WTC11 (cell line): Measurements from ENCODE around the gene USP34. TPM values are rescaled to one million over a fixed set of nuclear protein-coding genes. Genes with fewer than 3 reads are reported as not detected.

ENCODE experiments used
- ATAC-seq: fragments of 200-7000 bp; cut with Tn5 transposase; 2 replicates; pipeline ENCODE4 v1.10.0; 2021; ENCODE audit warnings: mild to moderate bottlenecking, moderate library complexity
- CTCF ChIA-PET: fragments of 300-600 bp; sonication (Branson Sonifier 250); formaldehyde crosslinking; loops from one replicate; lab custom pipeline; 2021; ENCODE audit warnings: antibody characterized with exemption; lab: Charles Lee
- POLR2A ChIA-PET: fragments of 350-600 bp; sonication (Branson Sonifier 250); formaldehyde crosslinking; loops from one replicate; lab custom pipeline; 2021; ENCODE audit warnings: antibody characterized with exemption; lab: Charles Lee
- DNase-seq: peaks from one replicate; pipeline ENCODE4 v3.0.0; 2021; ENCODE audit warnings: low spot score
- H3K27ac Mint-ChIP-seq: 2 replicates; pipeline ENCODE4 v1.8.0; 2021; ENCODE audit warnings: mixed read lengths
- H3K27me3 Mint-ChIP-seq: 2 replicates; pipeline ENCODE4 v1.8.0; 2021; ENCODE audit warnings: low read depth, mild to moderate bottlenecking, moderate library complexity, mixed read lengths
- H3K36me3 Mint-ChIP-seq: 2 replicates; pipeline ENCODE4 v1.8.0; 2021; ENCODE audit warnings: mixed read lengths
- H3K4me1 Mint-ChIP-seq: 2 replicates; pipeline ENCODE4 v1.8.0; 2022; ENCODE audit warnings: mixed read lengths
- H3K4me3 Mint-ChIP-seq: 2 replicates; pipeline ENCODE4 v1.8.0; 2021; ENCODE audit warnings: mild to moderate bottlenecking, moderate library complexity, mixed read lengths
- H3K9me3 Mint-ChIP-seq: 2 replicates; pipeline ENCODE4 v1.8.0; 2021; ENCODE audit warnings: mixed read lengths
- ATF3 ChIP-seq: sonication (generic); formaldehyde crosslinking; conservative IDR thresholded peaks from 2 replicates; pipeline ENCODE4 v1.8.1; 2022; ENCODE audit warnings: mild to moderate bottlenecking, missing genetic modification reagents
- CREM ChIP-seq: sonication (generic); formaldehyde crosslinking; IDR thresholded peaks from 2 replicates; pipeline ENCODE4 v1.8.1; 2022; ENCODE audit warnings: mild to moderate bottlenecking, missing genetic modification reagents, moderate library complexity
- ELF4 ChIP-seq: sonication (generic); formaldehyde crosslinking; IDR thresholded peaks from 2 replicates; pipeline ENCODE4 v1.8.1; 2022; ENCODE audit warnings: low read depth, mild to moderate bottlenecking, moderate library complexity, missing genetic modification reagents
- JUN ChIP-seq: sonication (generic); formaldehyde crosslinking; IDR thresholded peaks from 2 replicates; pipeline ENCODE4 v1.8.0; 2023; ENCODE audit warnings: mild to moderate bottlenecking, missing genetic modification reagents
- KAT7 ChIP-seq: sonication (generic); formaldehyde crosslinking; IDR thresholded peaks from 2 replicates; pipeline ENCODE4 v1.8.1; 2023; ENCODE audit warnings: missing genetic modification reagents, mild to moderate bottlenecking, borderline replicate concordance
- NFATC4 ChIP-seq: fragments of 250-450 bp; sonication (Bioruptor Pico); IDR thresholded peaks from 2 replicates; pipeline ENCODE4 v1.9.0; 2021; ENCODE audit warnings: mild to moderate bottlenecking
- SOX15 ChIP-seq: fragments of 250-450 bp; sonication (Bioruptor Pico); IDR thresholded peaks from 2 replicates; pipeline ENCODE4 v1.9.0; 2021; ENCODE audit warnings: mild to moderate bottlenecking
- ZNF219 ChIP-seq: sonication (generic); formaldehyde crosslinking; IDR thresholded peaks from 2 replicates; pipeline ENCODE4 v1.8.0; 2023; ENCODE audit warnings: missing genetic modification reagents, mild to moderate bottlenecking, borderline replicate concordance
- ZNF317 ChIP-seq: sonication (generic); formaldehyde crosslinking; IDR thresholded peaks from 2 replicates; pipeline ENCODE4 v1.8.1; 2023; ENCODE audit warnings: low read depth, mild to moderate bottlenecking, moderate library complexity, missing genetic modification reagents, borderline replicate concordance
- total RNA-seq: library from RNA; stranded (reverse); gene quantifications from 3 replicates; pipeline ENCODE4 v1.2.3, GENCODE V29; 2021
- TF ChIP-seq, protein P1 (sequence below): fragments of 200-600 bp; IDR thresholded peaks from 2 replicates; pipeline ENCODE4 v1.8.0; 2022; ENCODE audit warnings: antibody characterized with exemption
- TF ChIP-seq, protein P2 (sequence below): sonication (generic); formaldehyde crosslinking; IDR thresholded peaks from 2 replicates; pipeline ENCODE4 v1.8.1; 2022; ENCODE audit warnings: mild to moderate bottlenecking, missing genetic modification reagents, moderate library complexity, borderline replicate concordance
- TF ChIP-seq, protein P3 (sequence below): sonication (generic); formaldehyde crosslinking; IDR thresholded peaks from 2 replicates; pipeline ENCODE4 v1.8.1; 2023; ENCODE audit warnings: mild to moderate bottlenecking, moderate library complexity, missing genetic modification reagents
- TF ChIP-seq, protein P4 (sequence below): sonication (generic); formaldehyde crosslinking; IDR thresholded peaks from 2 replicates; pipeline ENCODE4 v1.8.0; 2022; ENCODE audit warnings: mild to moderate bottlenecking, missing genetic modification reagents
- TF ChIP-seq, protein P5 (sequence below): sonication (generic); formaldehyde crosslinking; IDR thresholded peaks from 2 replicates; pipeline ENCODE4 v1.8.1; 2022; ENCODE audit warnings: missing genetic modification reagents, borderline replicate concordance
- TF ChIP-seq, protein P6 (sequence below): sonication (generic); formaldehyde crosslinking; IDR thresholded peaks from 2 replicates; pipeline ENCODE4 v1.8.0; 2023; ENCODE audit warnings: mild to moderate bottlenecking, missing genetic modification reagents

Gene USP34
- total RNA-seq, 1 experiment from 2014 or later, result 92.3 TPM

GRCh38 chr2:61182059-61182383 lies 288.9 kb downstream of the USP34 start:
- Mint-ChIP-seq H3K4me3 (no peak overlapping the region), H3K9me3 (no peaks in the 10 kb centered on the region), H3K4me1 (peaks cover 33% of the 10 kb centered on the region), H3K27me3 (no peaks in the 10 kb centered on the region), H3K36me3 (peaks cover 67% of the 10 kb centered on the region), H3K27ac (peak overlapping the region; percentile 16)
- ChIA-PET POLR2A (no interaction called here), CTCF (no interaction called here)
- TF ChIP-seq, protein P1, sequence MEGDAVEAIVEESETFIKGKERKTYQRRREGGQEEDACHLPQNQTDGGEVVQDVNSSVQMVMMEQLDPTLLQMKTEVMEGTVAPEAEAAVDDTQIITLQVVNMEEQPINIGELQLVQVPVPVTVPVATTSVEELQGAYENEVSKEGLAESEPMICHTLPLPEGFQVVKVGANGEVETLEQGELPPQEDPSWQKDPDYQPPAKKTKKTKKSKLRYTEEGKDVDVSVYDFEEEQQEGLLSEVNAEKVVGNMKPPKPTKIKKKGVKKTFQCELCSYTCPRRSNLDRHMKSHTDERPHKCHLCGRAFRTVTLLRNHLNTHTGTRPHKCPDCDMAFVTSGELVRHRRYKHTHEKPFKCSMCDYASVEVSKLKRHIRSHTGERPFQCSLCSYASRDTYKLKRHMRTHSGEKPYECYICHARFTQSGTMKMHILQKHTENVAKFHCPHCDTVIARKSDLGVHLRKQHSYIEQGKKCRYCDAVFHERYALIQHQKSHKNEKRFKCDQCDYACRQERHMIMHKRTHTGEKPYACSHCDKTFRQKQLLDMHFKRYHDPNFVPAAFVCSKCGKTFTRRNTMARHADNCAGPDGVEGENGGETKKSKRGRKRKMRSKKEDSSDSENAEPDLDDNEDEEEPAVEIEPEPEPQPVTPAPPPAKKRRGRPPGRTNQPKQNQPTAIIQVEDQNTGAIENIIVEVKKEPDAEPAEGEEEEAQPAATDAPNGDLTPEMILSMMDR, result no peak
- no peak for TF ChIP-seq NFATC4 (CRISPR knock-in tag)
- TF ChIP-seq ELF4 (CRISPR knock-in tag), result no peak
- no peak for TF ChIP-seq ZNF317 (CRISPR knock-in tag)
- TF ChIP-seq, protein P2, sequence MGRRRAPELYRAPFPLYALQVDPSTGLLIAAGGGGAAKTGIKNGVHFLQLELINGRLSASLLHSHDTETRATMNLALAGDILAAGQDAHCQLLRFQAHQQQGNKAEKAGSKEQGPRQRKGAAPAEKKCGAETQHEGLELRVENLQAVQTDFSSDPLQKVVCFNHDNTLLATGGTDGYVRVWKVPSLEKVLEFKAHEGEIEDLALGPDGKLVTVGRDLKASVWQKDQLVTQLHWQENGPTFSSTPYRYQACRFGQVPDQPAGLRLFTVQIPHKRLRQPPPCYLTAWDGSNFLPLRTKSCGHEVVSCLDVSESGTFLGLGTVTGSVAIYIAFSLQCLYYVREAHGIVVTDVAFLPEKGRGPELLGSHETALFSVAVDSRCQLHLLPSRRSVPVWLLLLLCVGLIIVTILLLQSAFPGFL (CRISPR knock-in tag), result no peak
- TF ChIP-seq ZNF219 (CRISPR knock-in tag), result no peak
- no peak for TF ChIP-seq SOX15 (CRISPR knock-in tag)
- TF ChIP-seq, protein P3, sequence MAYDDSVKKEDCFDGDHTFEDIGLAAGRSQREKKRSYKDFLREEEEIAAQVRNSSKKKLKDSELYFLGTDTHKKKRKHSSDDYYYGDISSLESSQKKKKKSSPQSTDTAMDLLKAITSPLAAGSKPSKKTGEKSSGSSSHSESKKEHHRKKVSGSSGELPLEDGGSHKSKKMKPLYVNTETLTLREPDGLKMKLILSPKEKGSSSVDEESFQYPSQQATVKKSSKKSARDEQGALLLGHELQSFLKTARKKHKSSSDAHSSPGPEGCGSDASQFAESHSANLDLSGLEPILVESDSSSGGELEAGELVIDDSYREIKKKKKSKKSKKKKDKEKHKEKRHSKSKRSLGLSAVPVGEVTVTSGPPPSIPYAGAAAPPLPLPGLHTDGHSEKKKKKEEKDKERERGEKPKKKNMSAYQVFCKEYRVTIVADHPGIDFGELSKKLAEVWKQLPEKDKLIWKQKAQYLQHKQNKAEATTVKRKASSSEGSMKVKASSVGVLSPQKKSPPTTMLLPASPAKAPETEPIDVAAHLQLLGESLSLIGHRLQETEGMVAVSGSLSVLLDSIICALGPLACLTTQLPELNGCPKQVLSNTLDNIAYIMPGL, result no peak
- TF ChIP-seq ATF3 (CRISPR knock-in tag), result no peak
- TF ChIP-seq JUN, result no peak
- no peak for TF ChIP-seq KAT7 (CRISPR knock-in tag)
- TF ChIP-seq, protein P4, sequence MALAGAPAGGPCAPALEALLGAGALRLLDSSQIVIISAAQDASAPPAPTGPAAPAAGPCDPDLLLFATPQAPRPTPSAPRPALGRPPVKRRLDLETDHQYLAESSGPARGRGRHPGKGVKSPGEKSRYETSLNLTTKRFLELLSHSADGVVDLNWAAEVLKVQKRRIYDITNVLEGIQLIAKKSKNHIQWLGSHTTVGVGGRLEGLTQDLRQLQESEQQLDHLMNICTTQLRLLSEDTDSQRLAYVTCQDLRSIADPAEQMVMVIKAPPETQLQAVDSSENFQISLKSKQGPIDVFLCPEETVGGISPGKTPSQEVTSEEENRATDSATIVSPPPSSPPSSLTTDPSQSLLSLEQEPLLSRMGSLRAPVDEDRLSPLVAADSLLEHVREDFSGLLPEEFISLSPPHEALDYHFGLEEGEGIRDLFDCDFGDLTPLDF (CRISPR knock-in tag), result no peak
- TF ChIP-seq, protein P5, sequence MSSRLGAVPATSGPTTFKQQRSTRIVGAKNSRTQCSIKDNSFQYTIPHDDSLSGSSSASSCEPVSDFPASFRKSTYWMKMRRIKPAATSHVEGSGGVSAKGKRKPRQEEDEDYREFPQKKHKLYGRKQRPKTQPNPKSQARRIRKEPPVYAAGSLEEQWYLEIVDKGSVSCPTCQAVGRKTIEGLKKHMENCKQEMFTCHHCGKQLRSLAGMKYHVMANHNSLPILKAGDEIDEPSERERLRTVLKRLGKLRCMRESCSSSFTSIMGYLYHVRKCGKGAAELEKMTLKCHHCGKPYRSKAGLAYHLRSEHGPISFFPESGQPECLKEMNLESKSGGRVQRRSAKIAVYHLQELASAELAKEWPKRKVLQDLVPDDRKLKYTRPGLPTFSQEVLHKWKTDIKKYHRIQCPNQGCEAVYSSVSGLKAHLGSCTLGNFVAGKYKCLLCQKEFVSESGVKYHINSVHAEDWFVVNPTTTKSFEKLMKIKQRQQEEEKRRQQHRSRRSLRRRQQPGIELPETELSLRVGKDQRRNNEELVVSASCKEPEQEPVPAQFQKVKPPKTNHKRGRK (CRISPR knock-in tag), result no peak
- no peak for TF ChIP-seq CREM
- TF ChIP-seq, protein P6, sequence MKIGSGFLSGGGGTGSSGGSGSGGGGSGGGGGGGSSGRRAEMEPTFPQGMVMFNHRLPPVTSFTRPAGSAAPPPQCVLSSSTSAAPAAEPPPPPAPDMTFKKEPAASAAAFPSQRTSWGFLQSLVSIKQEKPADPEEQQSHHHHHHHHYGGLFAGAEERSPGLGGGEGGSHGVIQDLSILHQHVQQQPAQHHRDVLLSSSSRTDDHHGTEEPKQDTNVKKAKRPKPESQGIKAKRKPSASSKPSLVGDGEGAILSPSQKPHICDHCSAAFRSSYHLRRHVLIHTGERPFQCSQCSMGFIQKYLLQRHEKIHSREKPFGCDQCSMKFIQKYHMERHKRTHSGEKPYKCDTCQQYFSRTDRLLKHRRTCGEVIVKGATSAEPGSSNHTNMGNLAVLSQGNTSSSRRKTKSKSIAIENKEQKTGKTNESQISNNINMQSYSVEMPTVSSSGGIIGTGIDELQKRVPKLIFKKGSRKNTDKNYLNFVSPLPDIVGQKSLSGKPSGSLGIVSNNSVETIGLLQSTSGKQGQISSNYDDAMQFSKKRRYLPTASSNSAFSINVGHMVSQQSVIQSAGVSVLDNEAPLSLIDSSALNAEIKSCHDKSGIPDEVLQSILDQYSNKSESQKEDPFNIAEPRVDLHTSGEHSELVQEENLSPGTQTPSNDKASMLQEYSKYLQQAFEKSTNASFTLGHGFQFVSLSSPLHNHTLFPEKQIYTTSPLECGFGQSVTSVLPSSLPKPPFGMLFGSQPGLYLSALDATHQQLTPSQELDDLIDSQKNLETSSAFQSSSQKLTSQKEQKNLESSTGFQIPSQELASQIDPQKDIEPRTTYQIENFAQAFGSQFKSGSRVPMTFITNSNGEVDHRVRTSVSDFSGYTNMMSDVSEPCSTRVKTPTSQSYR, result no peak
- DNase-seq (no peak), ATAC-seq (no peak)
